K562 (cell line): ENCODE data around the gene CRY2. TPM values are rescaled to one million over a fixed set of nuclear protein-coding genes. Genes with fewer than 3 reads are reported as not detected.
A peak's percentile ranks its signal among the peaks of the same experiment; 100 is the strongest.

Experiments used
- CBFB ChIP-seq: sonication (generic); formaldehyde crosslinking; IDR thresholded peaks from 2 replicates; pipeline ENCODE4 v1.4.0; 2020; ENCODE audit warnings: mild to moderate bottlenecking, missing genetic modification reagents
- CHD7 ChIP-seq: fragments of 200-600 bp; sonication (generic); IDR thresholded peaks from one replicate; pipeline ENCODE4 v1.6.1; 2012; ENCODE audit warnings: mild to moderate bottlenecking, low read depth, low read length, inconsistent platforms
- FOXM1 ChIP-seq, 2 experiments: fragments of 450-650 bp in 1 of 2; sonication (generic) in 1 of 2; formaldehyde crosslinking in 1 of 2; IDR thresholded peaks; 2 replicates each; pipeline versions ENCODE4 v1.6.1 to v1.9.0; 2017 to 2022; ENCODE audit warnings: low read depth in 2 of 2, mild to moderate bottlenecking in 2 of 2, missing genetic modification reagents in 1 of 2, moderate library complexity in 1 of 2
- HNRNPH1 ChIP-seq: fragments of 200-400 bp; formaldehyde crosslinking; optimal IDR thresholded peaks from 2 replicates; pipeline ENCODE3; 2017; ENCODE audit warnings: low read depth, mild to moderate bottlenecking, low read length, moderate library complexity
- KLF16 ChIP-seq: IDR thresholded peaks from 2 replicates; pipeline ENCODE4 v1.6.1; 2016; ENCODE audit warnings: antibody characterized with exemption
- LEF1 ChIP-seq: fragments of 450-650 bp; IDR thresholded peaks from 2 replicates; pipeline ENCODE4 v1.6.1; 2016; ENCODE audit warnings: mild to moderate bottlenecking
- MCM7 ChIP-seq, 2 experiments: fragments of 450-650 bp; IDR thresholded peaks; 2 replicates each; pipeline ENCODE4 v1.6.1; 2016 to 2018
- MEF2D ChIP-seq: conservative IDR thresholded peaks from 2 replicates; pipeline ENCODE4 v1.6.1; 2016; ENCODE audit warnings: low read depth, missing genetic modification characterization, missing compliant biosample characterization
- MTF1 ChIP-seq: fragments of 250-450 bp; sonication (Bioruptor Pico); IDR thresholded peaks from 2 replicates; pipeline ENCODE4 v1.9.0; 2021; ENCODE audit warnings: moderate library complexity, mild to moderate bottlenecking, inconsistent platforms, borderline replicate concordance
- POLR2AphosphoS5 ChIP-seq: IDR thresholded peaks from 2 replicates; pipeline ENCODE4 v1.6.1; 2011; ENCODE audit warnings: mild to moderate bottlenecking, low read depth, low read length, moderate library complexity; ENCODE audit not compliant: control insufficient read depth, insufficient read depth
- TAF1 ChIP-seq: IDR thresholded peaks from 2 replicates; pipeline ENCODE4 v1.6.1; 2011; ENCODE audit warnings: mild to moderate bottlenecking, low read length, moderate library complexity; ENCODE audit not compliant: insufficient read depth, control insufficient read depth, severe bottlenecking; ENCODE audit errors: extremely low read depth
- TBP ChIP-seq: optimal IDR thresholded peaks from 2 replicates; pipeline ENCODE3; 2011; ENCODE audit warnings: low read depth, low read length, improper control_type of control experiment
- ZNF124 ChIP-seq: sonication (generic); formaldehyde crosslinking; IDR thresholded peaks from 2 replicates; pipeline ENCODE4 v1.8.1; 2022; ENCODE audit warnings: missing genetic modification reagents
- polyA plus RNA-seq, 8 experiments: library from polyadenylated mRNA; depleted of rRNA in 4 of 8; stranded (reverse) in 5 of 8; unstranded in 3 of 8; fragments of >200 nt; fragmentation: Nextera tagmentation in 2 of 8; fragmentation: Illumina TruSeq in 1 of 8; extraction: Ambion mirVana in 2 of 8; extraction: Trizol in 1 of 8; gene quantifications; 2 replicates each; pipeline versions ENCODE4 v1.2.1 to v1.2.3, GENCODE V29; 2011 to 2014; ENCODE audit warnings: inconsistent platforms in 1 of 8, missing spikeins in 1 of 8
- total RNA-seq, 7 experiments: library from RNA; depleted of rRNA in 6 of 7; stranded (reverse); fragments of >200 nt in 6 of 7; fragmentation: Illumina TruSeq in 2 of 7; extraction: Trizol in 2 of 7; gene quantifications; 2 replicates each; pipeline versions ENCODE4 v1.2.1 to v1.2.3, GENCODE V29; 2011 to 2021; ENCODE audit warnings: low replicate concordance in 1 of 7
- TF ChIP-seq, protein P1 (sequence below): sonication (generic); formaldehyde crosslinking; IDR thresholded peaks from 2 replicates; pipeline ENCODE4 v1.8.1; 2023; ENCODE audit warnings: mild to moderate bottlenecking, missing genetic modification reagents

The CRY2 gene
- total and polyA plus RNA-seq, 9 of the 15 experiments (the other 6 are each of a cell fraction or from before 2014, with no cell fraction given), result 2.3 to 23.9 (median 14.8) TPM

DNA sequence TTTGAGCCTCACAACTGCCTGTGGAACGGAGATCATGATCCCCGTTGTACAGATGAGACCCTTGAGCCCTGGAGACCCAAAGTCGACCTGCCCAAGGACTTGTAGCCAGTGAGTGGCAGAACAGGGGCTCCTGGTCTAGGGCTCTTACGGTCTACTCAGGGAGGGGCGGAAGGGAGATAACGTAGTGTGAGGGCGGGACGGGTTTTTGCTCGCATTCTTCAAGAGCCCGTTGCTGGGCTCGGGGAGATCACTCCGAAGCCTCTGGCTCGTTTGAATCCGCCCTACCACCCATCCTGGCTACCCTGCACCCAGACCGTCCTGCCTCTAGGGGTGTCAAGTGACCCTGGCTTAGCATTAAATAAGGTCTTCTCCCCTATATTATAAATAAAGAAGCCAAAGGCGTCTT, 639 bp downstream of the CRY2 start (continued):
- TF ChIP-seq CBFB (CRISPR knock-in tag) (0 out of 2 replicates have a peak, but pooled peaks have one; percentile 13), TBP (peak; percentile 50), KLF16 (no peak), LEF1 (no peak), CHD7 (no peak), MCM7 (IDR thresholded peaks at IDR 0.05) (no peak), MTF1 (CRISPR knock-in tag) (no peak), POLR2AphosphoS5 (peak; percentile 76), TAF1 (peak; percentile 65), MEF2D (no peak), ZNF124 (CRISPR knock-in tag) (no peak), HNRNPH1 (no peak), FOXM1 (IDR thresholded peaks at IDR 0.05; ENCODE audit: low read depth) (no peak), FOXM1 (CRISPR knock-in tag; IDR thresholded peaks at IDR 0.05; ENCODE audit: low read depth) (no peak)
- TF ChIP-seq, protein P1, sequence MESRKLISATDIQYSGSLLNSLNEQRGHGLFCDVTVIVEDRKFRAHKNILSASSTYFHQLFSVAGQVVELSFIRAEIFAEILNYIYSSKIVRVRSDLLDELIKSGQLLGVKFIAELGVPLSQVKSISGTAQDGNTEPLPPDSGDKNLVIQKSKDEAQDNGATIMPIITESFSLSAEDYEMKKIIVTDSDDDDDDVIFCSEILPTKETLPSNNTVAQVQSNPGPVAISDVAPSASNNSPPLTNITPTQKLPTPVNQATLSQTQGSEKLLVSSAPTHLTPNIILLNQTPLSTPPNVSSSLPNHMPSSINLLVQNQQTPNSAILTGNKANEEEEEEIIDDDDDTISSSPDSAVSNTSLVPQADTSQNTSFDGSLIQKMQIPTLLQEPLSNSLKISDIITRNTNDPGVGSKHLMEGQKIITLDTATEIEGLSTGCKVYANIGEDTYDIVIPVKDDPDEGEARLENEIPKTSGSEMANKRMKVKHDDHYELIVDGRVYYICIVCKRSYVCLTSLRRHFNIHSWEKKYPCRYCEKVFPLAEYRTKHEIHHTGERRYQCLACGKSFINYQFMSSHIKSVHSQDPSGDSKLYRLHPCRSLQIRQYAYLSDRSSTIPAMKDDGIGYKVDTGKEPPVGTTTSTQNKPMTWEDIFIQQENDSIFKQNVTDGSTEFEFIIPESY (CRISPR knock-in tag), result no peak
